Spinal cord (tissue), 10 donors: Measurements from ENCODE around the gene DBF4B. TPM values are rescaled to one million over a fixed set of nuclear protein-coding genes. Genes with fewer than 3 reads are reported as not detected.
"Not testable (repeated sequence)": the region's sequence is repeated elsewhere in the genome, so short reads cannot be mapped to it uniquely, and the experiment has no call there.

ENCODE experiments used
- DNase-seq, 6 donors: peaks; one replicate each; pipeline versions ENCODE4 v3.0.0 to v3.0.0-alpha.2; 2013 to 2015; ENCODE audit warnings: low spot score in 6 of 6, low read depth in 4 of 6
- H3K27ac ChIP-seq: one replicate; pipeline ENCODE4 v1.5.1; 2013; ENCODE audit warnings: low read depth, low read length, control low read depth
- H3K27me3 ChIP-seq: one replicate; pipeline ENCODE4 v1.6.1; 2013; ENCODE audit warnings: low read length; ENCODE audit not compliant: control insufficient read depth, insufficient read depth
- H3K36me3 ChIP-seq: one replicate; pipeline ENCODE4 v1.6.1; 2013; ENCODE audit warnings: low read length; ENCODE audit not compliant: control insufficient read depth, insufficient read depth
- H3K4me1 ChIP-seq: one replicate; pipeline ENCODE4 v1.6.1; 2013; ENCODE audit warnings: low read length; ENCODE audit not compliant: control insufficient read depth, insufficient read depth
- H3K4me3 ChIP-seq: one replicate; pipeline ENCODE4 v1.5.1; 2013; ENCODE audit warnings: low read depth, low read length, control low read depth
- H3K9me3 ChIP-seq: one replicate; pipeline ENCODE4 v1.6.1; 2013; ENCODE audit warnings: low read length; ENCODE audit not compliant: control insufficient read depth, insufficient read depth
- WGBS: methylation state at CpG from one replicate; pipeline ENCODE4 v1.1.5; 2013; ENCODE audit warnings: missing lambda C conversion rate; ENCODE audit not compliant: insufficient coverage; 5-methylcytosine and 5-hydroxymethylcytosine counted together
- polyA plus RNA-seq, 2 donors: library from polyadenylated mRNA; unstranded; fragments of 120-200 nt; gene quantifications; one replicate each; pipeline ENCODE4 v1.2.1, GENCODE V29; 2013; ENCODE audit not compliant: insufficient read length in 2 of 2
- total RNA-seq, 2 donors: library from RNA; depleted of rRNA in 1 of 2; stranded (reverse); fragments of 120-200 nt in 1 of 2; fragments of >200 nt in 1 of 2; gene quantifications; one replicate each; pipeline versions ENCODE4 v1.2.3 to v1.2.4, GENCODE V29; 2013 to 2014
- donor health status: healthy.

Gene DBF4B
- total and polyA plus RNA-seq, 4 donors = 5.4 to 25.6 (median 12.4) TPM

DNA sequence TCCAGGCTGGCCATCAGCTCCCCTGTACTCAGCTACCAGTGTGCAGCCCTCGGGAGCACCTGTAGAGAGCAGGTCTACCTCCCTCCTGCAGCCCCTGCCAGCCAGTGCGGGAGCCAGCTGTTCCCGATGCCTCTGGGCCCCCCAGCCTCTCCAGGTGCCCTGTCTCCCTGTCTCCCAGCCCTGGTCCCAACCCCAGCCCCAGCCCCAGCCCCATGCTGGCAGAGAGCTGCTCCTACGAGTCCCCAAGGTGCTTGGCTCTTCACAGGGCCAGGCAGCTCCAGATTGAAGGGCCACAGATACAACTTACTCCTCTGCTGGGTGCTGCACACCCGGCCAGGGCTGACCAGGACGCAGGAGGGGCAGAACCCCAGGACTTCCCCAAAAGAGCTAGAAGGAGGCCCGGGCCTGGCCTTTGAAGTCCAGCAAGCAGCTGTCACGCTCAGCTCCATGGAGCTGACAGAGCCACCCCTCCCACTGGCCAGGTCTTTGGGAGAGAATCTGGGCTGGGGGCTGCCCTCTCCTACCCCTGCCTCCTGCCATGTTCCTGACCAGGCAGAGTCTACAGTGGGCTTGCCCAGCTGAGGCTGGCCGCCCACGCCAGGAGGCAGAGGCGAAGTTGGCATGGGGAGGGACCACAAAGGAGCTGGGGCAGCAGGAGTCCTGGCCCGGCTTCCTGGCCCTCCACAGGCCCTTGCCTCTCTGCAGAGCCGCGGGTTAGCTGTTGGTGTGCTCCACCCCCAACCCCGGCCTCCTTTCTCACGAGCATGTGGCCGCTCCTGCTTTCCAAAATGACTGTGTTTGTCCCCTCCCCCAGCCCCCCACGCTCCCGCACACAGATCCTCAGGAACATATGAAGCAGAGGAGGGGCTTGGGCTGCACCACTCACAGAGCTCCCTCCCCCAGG, 40.9 kb downstream of the DBF4B start:
- peaks cover 11% of the 10 kb centered on the region for H3K4me1 ChIP-seq
- H3K27ac ChIP-seq = peak overlapping the region; percentile 33
- DNase-seq = no peak
- 58% methylated on average over 19 of the region's 19 CpGs for WGBS
- H3K36me3 ChIP-seq = peaks cover 52% of the 10 kb centered on the region
- H3K27me3 ChIP-seq = no peaks in the 10 kb centered on the region
- no peaks in the 10 kb centered on the region for H3K9me3 ChIP-seq
- H3K4me3 ChIP-seq = no peak overlapping the region

DNA sequence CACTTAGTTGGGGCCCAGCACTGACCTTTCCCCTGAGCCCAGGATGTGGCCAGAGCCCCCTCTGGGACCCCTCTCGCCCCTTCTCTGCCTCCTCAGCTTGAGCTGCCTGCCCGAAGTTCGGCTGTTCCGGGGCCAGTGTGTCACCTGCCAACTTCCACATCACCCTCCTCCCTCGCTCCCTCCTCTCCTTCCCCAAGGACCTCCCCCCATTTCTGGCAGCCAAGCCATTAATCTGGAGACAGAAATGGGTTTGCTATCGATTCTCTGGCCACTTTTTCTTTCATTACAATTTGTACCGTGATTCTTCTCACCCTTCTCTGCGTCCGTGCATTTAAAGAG, 41.5 kb downstream of the DBF4B start:
- DNase-seq = peak in 1 of 6 donors; percentile 34
- no peak overlapping the region for H3K4me3 ChIP-seq
- peaks cover 11% of the 10 kb centered on the region for H3K4me1 ChIP-seq
- H3K9me3 ChIP-seq = no peaks in the 10 kb centered on the region
- WGBS = 64% methylated on average over 5 of the region's 9 CpGs
- peaks cover 52% of the 10 kb centered on the region for H3K36me3 ChIP-seq
- peak overlapping the region; percentile 33 for H3K27ac ChIP-seq
- H3K27me3 ChIP-seq = no peaks in the 10 kb centered on the region

DNA sequence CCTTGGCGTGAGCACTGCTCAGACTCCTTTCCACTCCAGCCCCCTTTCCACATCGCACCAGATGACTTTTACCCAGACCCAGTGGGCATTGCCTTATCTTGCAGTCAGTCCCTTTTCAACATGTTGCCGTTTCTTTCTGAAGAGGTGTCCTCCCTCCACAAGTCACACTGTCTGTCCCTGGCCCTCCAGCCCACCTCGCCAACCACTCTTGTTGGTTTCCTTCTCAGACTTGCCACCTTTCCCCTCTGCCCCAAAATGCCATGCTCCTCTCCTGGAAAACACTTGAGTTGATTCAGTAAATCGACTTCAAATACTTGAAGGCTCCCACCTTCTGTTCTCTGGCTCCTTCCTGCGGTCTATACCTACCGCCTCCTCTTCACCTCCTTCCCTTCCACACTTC, 42.9 kb downstream of the DBF4B start:
- Histone ChIP-seq H3K4me3 (no peak overlapping the region), H3K36me3 (peaks cover 52% of the 10 kb centered on the region), H3K9me3 (no peaks in the 10 kb centered on the region), H3K4me1 (peaks cover 11% of the 10 kb centered on the region), H3K27ac (no peak overlapping the region), H3K27me3 (no peaks in the 10 kb centered on the region)
- DNase-seq = no peak
- WGBS = 94% methylated on average over 7 of the region's 7 CpGs

DNA sequence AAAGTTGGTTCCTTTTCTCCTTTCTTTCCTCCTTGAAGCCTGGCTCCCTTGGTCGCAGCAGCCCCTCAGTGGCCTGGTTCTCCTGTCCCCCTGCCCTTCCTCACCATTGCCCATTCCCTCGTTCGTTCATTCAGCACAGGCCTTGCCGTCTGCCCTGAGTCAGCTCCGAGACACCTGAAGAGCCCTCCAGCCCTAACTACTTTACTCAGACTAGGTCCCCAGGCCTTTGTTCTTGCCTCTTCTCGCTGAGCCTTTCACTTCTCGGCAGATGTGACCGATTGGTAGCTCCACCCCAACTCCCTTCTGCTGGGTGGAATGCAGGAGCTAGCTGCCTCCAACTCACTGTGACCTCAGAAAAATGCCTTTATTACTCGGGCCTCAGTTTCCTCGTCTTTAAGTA, 43.3 kb downstream of the DBF4B start:
- WGBS = 77% methylated on average over 9 of the region's 10 CpGs
- Histone ChIP-seq H3K4me3 (no peak overlapping the region), H3K9me3 (no peaks in the 10 kb centered on the region), H3K27ac (no peak overlapping the region), H3K36me3 (peaks cover 51% of the 10 kb centered on the region), H3K27me3 (no peaks in the 10 kb centered on the region), H3K4me1 (peaks cover 11% of the 10 kb centered on the region)
- no peak for DNase-seq

DNA sequence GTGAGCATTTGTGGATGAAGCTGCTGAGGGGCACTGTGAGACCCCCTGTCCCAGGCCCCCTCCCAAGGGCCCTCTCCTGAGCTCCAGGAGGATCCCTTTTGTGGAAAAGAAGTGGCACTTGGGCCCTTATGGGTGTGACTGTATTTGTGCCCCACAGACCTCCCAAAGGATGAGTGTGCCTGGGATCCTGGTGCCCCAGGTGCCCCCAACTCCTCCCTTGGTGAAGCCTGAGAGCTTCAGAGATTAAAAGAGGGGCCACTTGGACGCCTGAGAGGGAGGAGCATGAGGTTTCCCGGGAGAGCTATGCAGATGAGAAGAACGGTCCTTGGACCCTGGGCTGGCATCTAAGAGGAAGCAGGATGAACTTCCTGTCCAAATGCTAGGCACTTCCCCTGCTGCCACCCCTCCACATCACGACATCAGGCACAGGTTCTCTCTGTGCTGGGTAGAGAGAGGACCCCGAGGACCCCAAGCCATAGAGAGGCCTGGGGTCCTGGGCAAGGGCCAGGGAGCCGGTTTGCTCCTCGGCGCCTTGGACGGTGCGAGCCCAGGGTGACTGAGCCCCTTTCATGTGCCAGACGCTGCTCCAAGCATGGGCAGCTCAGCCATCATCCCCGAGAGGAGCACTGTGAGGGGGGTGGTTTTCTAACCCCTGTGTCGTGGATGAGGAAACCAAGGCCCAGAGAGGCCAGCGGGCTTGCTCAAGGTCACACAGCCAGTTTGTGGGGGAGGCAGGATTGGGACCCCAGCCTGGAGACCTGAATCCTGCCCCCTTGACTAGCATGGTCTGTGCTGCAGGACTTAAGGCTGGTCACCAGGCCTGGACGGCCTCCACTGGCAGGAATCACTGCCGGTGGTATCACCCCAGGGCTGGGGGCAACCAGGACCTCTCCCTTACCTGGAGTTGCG, 44.7 kb downstream of the DBF4B start:
- Histone ChIP-seq H3K27me3 (no peaks in the 10 kb centered on the region), H3K4me1 (peaks cover 16% of the 10 kb centered on the region), H3K36me3 (peaks cover 38% of the 10 kb centered on the region), H3K4me3 (no peak overlapping the region), H3K9me3 (no peaks in the 10 kb centered on the region), H3K27ac (no peak overlapping the region)
- DNase-seq = no peak
- WGBS = 93% methylated on average over 13 of the region's 17 CpGs

GRCh38 chr17:44754276-44754675, 45.8 kb downstream of the DBF4B start:
- H3K36me3 ChIP-seq = peaks cover 27% of the 10 kb centered on the region
- peaks cover 1% of the 10 kb centered on the region for H3K27me3 ChIP-seq
- no peaks in the 10 kb centered on the region for H3K9me3 ChIP-seq
- WGBS = 77% methylated on average over 7 of the region's 7 CpGs
- H3K4me1 ChIP-seq = peaks cover 21% of the 10 kb centered on the region
- no peak overlapping the region for H3K27ac ChIP-seq
- no peak overlapping the region for H3K4me3 ChIP-seq
- no peak for DNase-seq

DNA sequence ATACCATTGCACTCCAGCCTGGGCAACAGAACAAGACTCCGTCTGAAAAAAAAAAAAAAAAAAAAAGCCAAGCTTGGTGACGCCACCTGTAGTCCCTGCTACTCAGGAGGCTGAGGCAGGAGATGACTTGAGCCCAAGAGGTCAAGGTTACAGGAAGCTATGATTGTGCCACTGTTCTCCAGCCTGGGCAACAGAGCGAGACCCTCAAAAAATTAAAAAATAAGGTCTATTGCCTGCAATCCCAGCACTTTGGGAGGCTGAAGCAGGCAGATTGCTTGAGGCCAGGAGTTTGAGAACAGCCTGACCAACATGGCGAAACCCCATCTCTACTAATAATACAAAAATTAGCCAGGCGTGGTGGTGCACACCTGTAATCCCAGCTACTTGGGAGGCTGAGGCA, 46.7 kb downstream of the DBF4B start:
- H3K4me3 ChIP-seq, H3K27ac ChIP-seq, DNase-seq, H3K27me3 ChIP-seq, H3K9me3 ChIP-seq: not testable (repeated sequence)
- peaks cover 23% of the 10 kb centered on the region for H3K4me1 ChIP-seq
- 92% methylated on average over 2 of the region's 5 CpGs for WGBS
- peaks cover 19% of the 10 kb centered on the region for H3K36me3 ChIP-seq

DNA sequence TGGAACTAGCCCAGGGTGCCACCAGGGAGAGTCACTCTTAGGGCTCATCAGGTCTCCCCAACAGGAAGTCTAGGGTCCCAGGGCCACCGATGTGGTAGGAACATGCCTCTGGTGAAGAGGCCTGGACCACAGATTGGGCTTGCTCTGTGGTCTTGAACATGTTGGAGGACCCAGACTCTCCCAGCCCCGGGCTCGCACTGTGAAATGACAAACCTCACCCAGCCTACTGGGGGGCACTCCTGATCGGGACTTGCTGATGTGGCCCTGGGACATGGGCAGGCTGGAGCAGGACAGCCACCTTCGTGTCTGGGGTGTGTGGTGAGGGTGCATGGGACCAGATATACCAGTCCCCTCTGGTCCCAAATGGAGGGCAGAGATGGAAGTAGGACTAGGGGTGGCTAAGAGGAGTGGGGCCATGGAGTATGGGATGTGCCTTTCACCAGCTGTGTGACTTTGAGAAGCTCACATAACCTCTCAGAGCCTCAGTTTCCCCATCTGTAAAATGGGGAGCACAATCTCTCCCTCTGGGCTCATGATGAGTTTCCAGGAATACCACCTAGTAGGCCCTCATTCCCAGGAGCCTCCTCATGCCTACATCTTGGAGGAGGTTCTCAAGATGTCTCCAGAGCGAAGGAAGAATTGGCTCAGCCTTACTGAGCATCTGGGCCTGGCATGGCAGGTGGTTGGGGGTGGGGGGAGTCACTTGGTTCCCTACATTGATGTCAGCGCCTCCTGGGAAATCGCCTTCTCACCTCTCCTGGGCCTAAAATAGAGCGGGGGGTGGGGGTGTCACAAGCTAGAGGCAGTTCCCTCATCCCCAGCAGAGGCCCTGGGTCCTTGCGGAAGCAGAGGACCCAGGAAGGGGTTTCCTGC, 48.8 kb downstream of the DBF4B start:
- no peak for DNase-seq
- H3K27ac ChIP-seq = no peak overlapping the region
- H3K9me3 ChIP-seq = no peaks in the 10 kb centered on the region
- peaks cover 31% of the 10 kb centered on the region for H3K4me1 ChIP-seq
- H3K27me3 ChIP-seq = peaks cover 8% of the 10 kb centered on the region
- H3K36me3 ChIP-seq = peaks cover 4% of the 10 kb centered on the region
- 76% methylated on average over 6 of the region's 10 CpGs for WGBS
- H3K4me3 ChIP-seq = no peak overlapping the region

GRCh38 chr17:44757918-44758413, 49.5 kb downstream of the DBF4B start:
- H3K27me3 ChIP-seq = peaks cover 8% of the 10 kb centered on the region
- peaks cover 4% of the 10 kb centered on the region for H3K36me3 ChIP-seq
- no peaks in the 10 kb centered on the region for H3K9me3 ChIP-seq
- H3K4me1 ChIP-seq = peaks cover 31% of the 10 kb centered on the region
- no peak for DNase-seq
- 27% methylated on average over 4 of the region's 5 CpGs for WGBS
- no peak overlapping the region for H3K27ac ChIP-seq
- H3K4me3 ChIP-seq = peak overlapping the region; percentile 37
